ENCODE measurements around the gene PIK3AP1.

Gene PIK3AP1

DNA sequence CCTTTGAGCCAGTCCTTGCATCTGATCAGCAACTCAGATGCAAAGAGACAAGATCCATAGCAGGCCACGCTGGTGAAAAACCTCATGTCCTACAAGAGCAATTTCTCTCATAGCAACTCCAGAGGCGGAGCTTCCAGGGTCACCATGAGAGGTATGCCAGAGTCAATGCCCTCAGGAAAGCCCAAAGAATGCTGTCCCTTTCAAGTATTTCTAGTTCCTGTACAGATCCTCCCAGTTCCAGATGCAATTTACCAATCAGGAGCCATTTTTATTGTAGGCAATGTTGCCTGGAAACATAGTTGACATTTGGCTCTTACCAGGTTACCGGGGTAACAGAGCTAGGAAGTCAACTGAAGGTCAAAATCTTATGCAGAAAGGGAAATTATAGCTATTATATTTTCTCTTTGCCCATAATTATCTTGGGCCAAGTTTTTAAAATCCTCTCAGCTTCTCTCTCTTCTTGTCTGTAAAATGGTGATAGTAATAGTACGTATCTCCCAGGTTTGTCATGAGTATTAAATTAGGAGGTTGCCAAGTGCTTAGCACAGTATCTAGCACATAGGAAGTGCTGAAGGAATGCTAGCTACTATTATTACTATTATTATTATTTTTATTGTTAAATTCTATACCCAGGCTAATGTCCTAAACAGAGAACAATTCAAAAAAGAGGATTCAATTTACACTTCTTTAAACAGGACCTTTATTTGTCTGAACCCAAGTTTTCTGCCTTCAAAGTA is 87.2 kb downstream of the PIK3AP1 start:
- no peak overlapping the region for H3K9ac ChIP-seq (ENCODE audit: low read depth, low read length)
- no peaks in the 10 kb centered on the region for H3K9me3 ChIP-seq (ENCODE audit: insufficient read depth, low read depth, low read length)
- H3K27ac ChIP-seq (ENCODE audit: low read length) = no peak overlapping the region
- no peaks in the 10 kb centered on the region for H3K27me3 ChIP-seq (ENCODE audit: insufficient read depth, low read length)
- no peaks in the 10 kb centered on the region for H3K36me3 ChIP-seq (ENCODE audit: insufficient read depth, low read depth, low read length)
- no peaks in the 10 kb centered on the region for H3K4me1 ChIP-seq (ENCODE audit: insufficient read depth, low read length)
- H3K4me3 ChIP-seq (ENCODE audit: low read length) = no peak overlapping the region

DNA sequence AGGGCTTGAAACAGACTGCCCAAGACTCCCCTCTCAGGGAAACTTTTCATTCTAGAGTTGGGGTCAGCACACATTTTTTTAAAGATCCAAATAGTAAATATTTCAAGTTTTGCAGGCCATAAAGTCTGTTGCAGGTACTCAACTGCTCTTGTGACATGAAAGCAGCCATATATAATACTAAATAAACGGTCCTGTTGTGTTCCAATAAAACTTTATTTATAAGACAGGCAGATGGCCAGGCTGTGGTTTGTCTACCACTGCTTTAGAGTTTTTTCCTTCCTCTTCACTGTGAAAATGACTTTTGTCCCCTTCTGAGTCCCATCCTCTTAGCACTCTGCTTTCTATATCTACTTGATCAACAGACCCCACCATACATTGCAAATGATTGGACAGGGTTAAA is 93.0 kb downstream of the PIK3AP1 start:
- Histone ChIP-seq H3K4me3 (ENCODE audit: low read length) (no peak overlapping the region), H3K36me3 (ENCODE audit: insufficient read depth, low read depth, low read length) (no peaks in the 10 kb centered on the region), H3K4me1 (ENCODE audit: insufficient read depth, low read length) (no peaks in the 10 kb centered on the region), H3K9me3 (ENCODE audit: insufficient read depth, low read depth, low read length) (no peaks in the 10 kb centered on the region), H3K9ac (ENCODE audit: low read depth, low read length) (no peak overlapping the region), H3K27me3 (ENCODE audit: insufficient read depth, low read length) (no peaks in the 10 kb centered on the region), H3K27ac (ENCODE audit: low read length) (no peak overlapping the region)

DNA sequence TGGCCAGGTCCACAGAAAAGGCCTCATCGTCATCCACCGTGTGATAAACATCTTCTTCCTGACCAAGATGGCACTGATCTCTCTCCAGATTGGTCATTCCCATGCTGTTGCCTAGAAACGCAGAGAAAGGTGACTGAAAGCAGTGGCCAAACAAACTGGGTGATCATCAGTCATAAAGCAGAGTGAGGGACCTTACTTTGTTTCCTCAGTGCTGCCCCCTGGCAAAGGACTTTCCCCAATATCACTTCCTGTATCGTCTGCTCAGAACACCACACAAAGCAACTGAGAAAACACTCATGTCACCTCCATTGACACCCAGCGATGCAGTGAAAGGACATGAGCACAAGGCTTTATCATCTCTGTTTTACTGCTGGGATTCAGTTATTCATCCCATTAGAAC is 93.5 kb downstream of the PIK3AP1 start:
- H3K27me3 ChIP-seq (ENCODE audit: insufficient read depth, low read length) = no peaks in the 10 kb centered on the region
- H3K36me3 ChIP-seq (ENCODE audit: insufficient read depth, low read depth, low read length) = no peaks in the 10 kb centered on the region
- no peak overlapping the region for H3K4me3 ChIP-seq (ENCODE audit: low read length)
- H3K4me1 ChIP-seq (ENCODE audit: insufficient read depth, low read length) = no peaks in the 10 kb centered on the region
- H3K27ac ChIP-seq (ENCODE audit: low read length) = no peak overlapping the region
- no peaks in the 10 kb centered on the region for H3K9me3 ChIP-seq (ENCODE audit: insufficient read depth, low read depth, low read length)
- no peak overlapping the region for H3K9ac ChIP-seq (ENCODE audit: low read depth, low read length)

DNA sequence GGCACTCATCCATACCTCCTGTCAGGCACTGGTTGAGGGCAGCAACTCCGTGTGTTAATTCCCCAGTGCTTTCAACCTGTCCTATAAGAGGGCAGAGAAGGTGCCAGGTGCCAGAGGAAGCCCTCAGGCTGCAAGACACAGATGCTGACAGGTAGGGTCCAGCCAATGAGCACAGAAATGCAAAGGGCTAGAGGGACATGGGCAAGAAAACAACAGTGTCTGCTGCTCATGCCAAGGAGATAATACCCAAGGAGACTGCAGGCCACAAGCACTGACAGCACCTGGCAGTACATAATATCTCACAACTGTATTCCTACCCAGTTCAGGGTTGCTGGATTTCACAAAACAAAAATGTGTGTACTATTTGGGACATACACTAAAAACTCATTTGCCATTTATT is 95.1 kb downstream of the PIK3AP1 start:
- H3K36me3 ChIP-seq (ENCODE audit: insufficient read depth, low read depth, low read length) = no peaks in the 10 kb centered on the region
- H3K4me3 ChIP-seq (ENCODE audit: low read length) = no peak overlapping the region
- H3K9ac ChIP-seq (ENCODE audit: low read depth, low read length) = no peak overlapping the region
- H3K9me3 ChIP-seq (ENCODE audit: insufficient read depth, low read depth, low read length) = no peaks in the 10 kb centered on the region
- H3K27me3 ChIP-seq (ENCODE audit: insufficient read depth, low read length) = no peaks in the 10 kb centered on the region
- no peaks in the 10 kb centered on the region for H3K4me1 ChIP-seq (ENCODE audit: insufficient read depth, low read length)
- no peak overlapping the region for H3K27ac ChIP-seq (ENCODE audit: low read length)

DNA sequence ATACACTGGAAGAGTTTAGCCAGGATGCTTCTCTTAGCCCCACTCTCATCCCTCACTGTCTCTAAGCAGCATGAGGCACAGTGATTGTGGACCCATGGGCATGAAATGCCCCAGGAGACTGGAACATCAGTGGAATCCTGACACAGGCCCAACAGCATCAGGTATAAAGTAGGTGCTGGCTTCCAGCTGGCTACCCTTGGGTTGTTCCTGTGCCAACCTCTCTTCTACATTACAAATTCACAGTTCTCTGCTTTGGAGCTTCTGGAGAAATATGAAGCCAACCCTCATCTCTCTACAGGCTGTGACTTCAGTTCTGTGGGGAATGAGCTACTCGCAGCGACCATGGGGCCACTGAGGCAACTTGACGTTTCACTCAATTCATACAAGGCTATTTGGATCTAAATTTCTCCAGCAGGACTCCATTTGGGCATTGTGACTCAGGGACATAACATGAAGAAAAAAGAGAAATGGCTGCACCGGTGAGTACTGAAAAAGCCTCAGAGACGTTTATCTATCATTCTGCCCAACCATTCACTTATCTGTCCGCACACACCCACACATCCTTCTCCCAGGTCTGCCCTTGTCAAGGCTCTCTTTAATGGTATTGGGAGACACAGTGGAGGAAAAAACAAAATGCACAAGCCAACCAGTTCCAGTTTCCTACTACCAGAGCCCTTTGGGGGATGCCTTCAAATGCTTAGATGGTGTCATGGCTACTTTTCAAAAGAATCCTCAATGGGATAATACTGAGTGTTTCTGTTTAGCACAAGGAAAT is 98.1 kb downstream of the PIK3AP1 start:
- no peaks in the 10 kb centered on the region for H3K4me1 ChIP-seq (ENCODE audit: insufficient read depth, low read length)
- H3K9ac ChIP-seq (ENCODE audit: low read depth, low read length) = no peak overlapping the region
- no peaks in the 10 kb centered on the region for H3K36me3 ChIP-seq (ENCODE audit: insufficient read depth, low read depth, low read length)

DNA sequence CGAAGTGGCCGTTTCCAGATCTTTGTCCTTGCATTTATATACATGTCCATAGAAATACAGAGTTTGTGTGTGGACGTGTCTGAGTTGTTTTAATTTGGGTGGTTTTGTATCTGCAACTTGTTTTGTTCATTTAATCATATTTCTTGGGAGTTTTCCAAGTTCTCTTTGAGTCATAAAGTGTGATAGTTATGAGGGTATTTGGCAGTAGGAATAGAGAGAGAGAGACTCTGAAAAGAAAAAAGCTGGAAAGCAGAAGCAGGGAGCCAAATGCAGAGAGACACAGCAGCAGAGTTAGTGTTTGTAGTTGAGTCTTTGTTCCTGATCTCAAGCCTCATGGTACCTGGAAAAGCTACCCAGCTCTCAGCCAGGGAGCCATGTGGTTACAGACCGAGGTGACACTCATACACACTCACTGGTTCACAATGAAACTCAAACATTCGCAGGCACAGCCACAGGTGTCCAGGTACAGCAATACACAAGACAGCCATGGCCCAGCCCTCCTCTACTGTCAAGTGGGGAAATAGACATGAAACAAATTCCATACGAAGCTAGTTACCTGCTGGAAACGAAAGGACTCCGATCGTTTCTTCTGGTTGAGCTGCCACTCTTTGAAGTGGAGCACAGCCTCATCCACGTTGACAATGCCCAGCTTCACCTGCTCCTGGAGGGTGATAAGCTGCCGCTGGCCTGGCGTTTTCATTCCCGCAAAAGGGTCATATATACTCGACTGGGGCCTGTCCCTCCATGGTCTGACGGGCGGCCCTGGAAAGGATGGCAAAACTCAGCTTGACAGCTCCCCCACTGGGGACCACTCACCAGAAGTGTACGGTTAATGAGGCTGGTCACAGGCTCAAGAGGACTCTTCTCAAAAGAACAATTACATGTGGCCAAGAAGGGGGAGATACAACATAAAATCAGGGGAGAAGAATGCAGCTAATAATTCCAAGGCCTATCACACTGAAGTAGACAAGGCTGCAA is 100.2 kb downstream of the PIK3AP1 start:
- Histone ChIP-seq H3K4me1 (ENCODE audit: insufficient read depth, low read length) (peaks cover 6% of the 10 kb centered on the region; the same call in 1 of the 2 replicates), H3K9ac (ENCODE audit: low read depth, low read length) (no peak overlapping the region), H3K36me3 (ENCODE audit: insufficient read depth, low read depth, low read length) (no peaks in the 10 kb centered on the region), H3K27ac (ENCODE audit: low read length) (no peak overlapping the region), H3K9me3 (ENCODE audit: insufficient read depth, low read depth, low read length) (no peaks in the 10 kb centered on the region; the same call in 1 of the 2 replicates), H3K4me3 (ENCODE audit: low read length) (no peak overlapping the region), H3K27me3 (ENCODE audit: insufficient read depth, low read length) (no peaks in the 10 kb centered on the region)

More for the DNA sequence above, 98.1 kb downstream of the PIK3AP1 start:
- no peak overlapping the region for H3K4me3 ChIP-seq (ENCODE audit: low read length)
- no peaks in the 10 kb centered on the region for H3K27me3 ChIP-seq (ENCODE audit: insufficient read depth, low read length)
- H3K9me3 ChIP-seq (ENCODE audit: insufficient read depth, low read depth, low read length) = no peaks in the 10 kb centered on the region; the same call in 1 of the 2 replicates
- no peak overlapping the region for H3K27ac ChIP-seq (ENCODE audit: low read length)

DNA sequence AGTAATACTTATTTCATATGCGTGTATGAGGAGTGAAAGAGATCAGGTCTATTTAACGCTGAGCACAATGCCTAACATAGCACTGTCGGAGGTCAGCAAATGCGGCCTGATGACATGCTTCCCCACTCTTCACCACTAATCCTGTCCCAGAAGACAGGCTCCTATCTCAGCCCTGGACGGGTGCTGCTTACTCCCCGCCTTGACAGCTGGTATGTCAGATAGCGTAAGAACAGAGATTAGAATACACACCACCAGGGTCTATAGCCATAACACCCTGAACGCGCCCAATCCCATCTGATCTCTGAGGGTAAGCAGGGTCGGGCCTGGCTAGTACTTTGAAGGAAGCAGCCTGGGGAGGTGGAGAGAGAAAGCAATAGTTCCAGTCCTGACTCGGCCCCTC is 101.2 kb downstream of the PIK3AP1 start:
- no peaks in the 10 kb centered on the region; the same call in 1 of the 2 replicates for H3K9me3 ChIP-seq (ENCODE audit: insufficient read depth, low read depth, low read length)
- H3K27me3 ChIP-seq (ENCODE audit: insufficient read depth, low read length) = no peaks in the 10 kb centered on the region
- H3K27ac ChIP-seq (ENCODE audit: low read length) = no peak overlapping the region
- no peaks in the 10 kb centered on the region for H3K36me3 ChIP-seq (ENCODE audit: insufficient read depth, low read depth, low read length)
- H3K4me3 ChIP-seq (ENCODE audit: low read length) = no peak overlapping the region
- H3K4me1 ChIP-seq (ENCODE audit: insufficient read depth, low read length) = peaks cover 6% of the 10 kb centered on the region; the same call in 1 of the 2 replicates
- no peak overlapping the region for H3K9ac ChIP-seq (ENCODE audit: low read depth, low read length)

DNA sequence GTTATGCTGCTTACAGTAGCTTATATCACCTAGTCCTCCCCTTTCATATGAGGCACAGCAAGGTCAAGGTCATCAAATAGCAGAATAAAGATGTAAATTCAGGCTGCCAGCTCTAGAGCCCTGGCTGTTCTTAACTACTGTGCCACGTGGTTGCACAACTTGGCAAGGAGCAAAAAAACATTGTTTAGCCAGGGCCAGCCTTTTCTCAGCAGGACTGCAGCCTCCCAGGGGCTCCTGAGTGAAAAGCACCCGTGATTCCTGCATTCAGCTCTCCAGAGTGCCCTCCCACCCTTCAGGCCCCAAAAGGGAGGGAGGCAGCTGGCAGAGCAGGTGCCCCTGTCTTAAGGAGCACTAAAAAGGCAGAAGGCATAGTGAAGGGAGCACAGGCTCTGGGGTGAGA is 101.7 kb downstream of the PIK3AP1 start:
- no peak overlapping the region for H3K27ac ChIP-seq (ENCODE audit: low read length)
- no peaks in the 10 kb centered on the region for H3K36me3 ChIP-seq (ENCODE audit: insufficient read depth, low read depth, low read length)
- no peaks in the 10 kb centered on the region for H3K27me3 ChIP-seq (ENCODE audit: insufficient read depth, low read length)
- no peak overlapping the region for H3K4me3 ChIP-seq (ENCODE audit: low read length)
- no peak overlapping the region for H3K9ac ChIP-seq (ENCODE audit: low read depth, low read length)
- no peaks in the 10 kb centered on the region; the same call in 1 of the 2 replicates for H3K9me3 ChIP-seq (ENCODE audit: insufficient read depth, low read depth, low read length)
- peaks cover 6% of the 10 kb centered on the region; the same call in 1 of the 2 replicates for H3K4me1 ChIP-seq (ENCODE audit: insufficient read depth, low read length)

DNA sequence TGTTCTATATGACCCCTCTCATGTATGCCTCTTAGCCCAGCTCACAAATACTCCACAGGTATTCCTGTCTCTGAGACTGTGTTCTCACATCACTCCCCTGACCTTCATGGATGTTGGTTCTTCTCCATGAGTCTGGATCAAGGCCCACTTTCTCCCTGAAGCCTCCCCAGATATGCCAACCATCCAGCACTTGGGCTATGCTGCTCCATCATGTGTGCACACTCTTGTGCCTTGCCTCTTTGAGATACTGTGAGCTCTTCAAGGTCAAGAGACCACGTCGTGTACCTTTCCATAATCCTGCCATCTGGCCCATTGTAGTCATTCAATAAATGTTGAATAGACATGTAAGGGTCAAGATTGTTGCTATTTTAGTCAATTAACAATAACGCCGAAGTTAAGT is 103.4 kb downstream of the PIK3AP1 start:
- Histone ChIP-seq H3K4me1 (ENCODE audit: insufficient read depth, low read length) (peaks cover 6% of the 10 kb centered on the region; the same call in 1 of the 2 replicates), H3K9ac (ENCODE audit: low read depth, low read length) (no peak overlapping the region), H3K36me3 (ENCODE audit: insufficient read depth, low read depth, low read length) (no peaks in the 10 kb centered on the region), H3K4me3 (ENCODE audit: low read length) (no peak overlapping the region), H3K27ac (ENCODE audit: low read length) (no peak overlapping the region), H3K27me3 (ENCODE audit: insufficient read depth, low read length) (no peaks in the 10 kb centered on the region), H3K9me3 (ENCODE audit: insufficient read depth, low read depth, low read length) (no peaks in the 10 kb centered on the region; the same call in 1 of the 2 replicates)

DNA sequence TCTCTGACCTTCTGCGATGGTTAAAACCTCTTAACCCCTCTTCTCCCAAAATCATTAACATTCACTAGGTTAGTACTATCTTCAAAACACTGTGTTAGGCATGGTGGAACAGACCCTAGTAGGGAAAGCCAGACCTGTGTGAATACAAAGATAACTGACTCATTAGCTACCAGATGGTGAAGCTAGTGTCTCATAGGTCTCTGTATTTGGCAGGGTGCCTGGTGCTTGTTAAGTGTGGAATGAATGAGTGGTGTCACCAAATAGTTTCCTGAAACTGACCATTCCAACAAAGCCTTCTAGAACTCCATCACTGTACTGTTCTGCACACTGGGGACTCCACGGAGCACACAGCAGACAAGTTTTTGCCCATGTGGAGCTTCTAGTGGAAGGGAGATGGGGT is 105.8 kb downstream of the PIK3AP1 start:
- no peak overlapping the region for H3K27ac ChIP-seq (ENCODE audit: low read length)

DNA sequence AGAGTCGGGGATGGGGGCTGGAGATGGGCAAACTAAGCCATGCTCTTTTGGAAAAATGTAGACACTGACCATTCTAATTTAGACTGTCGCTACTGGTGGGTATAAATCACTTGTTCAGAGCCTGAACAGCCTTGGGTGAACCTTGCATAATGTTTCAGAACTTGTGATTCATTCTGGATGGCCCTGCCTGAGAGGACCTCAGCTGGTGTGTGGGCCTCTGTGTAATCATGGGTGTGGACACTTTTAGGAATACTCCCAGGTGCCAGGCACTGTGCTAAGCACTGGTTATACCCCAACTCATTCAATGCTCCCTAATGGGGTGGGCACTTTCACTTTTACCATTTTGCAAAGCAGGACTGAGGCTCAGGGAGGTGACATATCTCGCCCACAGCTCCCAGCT is 106.7 kb downstream of the PIK3AP1 start:
- H3K4me1 ChIP-seq (ENCODE audit: insufficient read depth, low read length) = peaks cover 6% of the 10 kb centered on the region; the same call in 1 of the 2 replicates
- H3K36me3 ChIP-seq (ENCODE audit: insufficient read depth, low read depth, low read length) = no peaks in the 10 kb centered on the region
- H3K9me3 ChIP-seq (ENCODE audit: insufficient read depth, low read depth, low read length) = no peaks in the 10 kb centered on the region
- H3K9ac ChIP-seq (ENCODE audit: low read depth, low read length) = no peak overlapping the region
- no peaks in the 10 kb centered on the region for H3K27me3 ChIP-seq (ENCODE audit: insufficient read depth, low read length)
- H3K4me3 ChIP-seq (ENCODE audit: low read length) = no peak overlapping the region
- no peak overlapping the region for H3K27ac ChIP-seq (ENCODE audit: low read length)

More for the DNA sequence above, 105.8 kb downstream of the PIK3AP1 start:
- H3K4me3 ChIP-seq (ENCODE audit: low read length) = no peak overlapping the region
- H3K4me1 ChIP-seq (ENCODE audit: insufficient read depth, low read length) = peaks cover 6% of the 10 kb centered on the region; the same call in 1 of the 2 replicates
- H3K27me3 ChIP-seq (ENCODE audit: insufficient read depth, low read length) = no peaks in the 10 kb centered on the region
- no peaks in the 10 kb centered on the region for H3K36me3 ChIP-seq (ENCODE audit: insufficient read depth, low read depth, low read length)
- no peaks in the 10 kb centered on the region; the same call in 1 of the 2 replicates for H3K9me3 ChIP-seq (ENCODE audit: insufficient read depth, low read depth, low read length)
- no peak overlapping the region for H3K9ac ChIP-seq (ENCODE audit: low read depth, low read length)

Data from iPS-20b (cell line).